Upper lobe of right lung (tissue), 1 donor: ENCODE results near the gene MARVELD2. TPM values are rescaled to one million over a fixed set of nuclear protein-coding genes. Genes with fewer than 3 reads are reported as not detected.
"Not testable (repeated sequence)": the region's sequence is repeated elsewhere in the genome, so short reads cannot be mapped to it uniquely, and the experiment has no call there.

ENCODE experiments used
- ATAC-seq: fragments of 200-7000 bp; cut with Tn5 transposase; one replicate; pipeline ENCODE4 v1.9.1; 2020; ENCODE audit warnings: mild to moderate bottlenecking, moderate library complexity
- DNase-seq: peaks from one replicate; pipeline ENCODE4 v3.0.0-alpha.2; 2020
- H3K27ac ChIP-seq: fragments of 200-600 bp; one replicate; pipeline ENCODE4 v1.8.0; 2022
- H3K27me3 ChIP-seq: fragments of 200-600 bp; one replicate; pipeline ENCODE4 v1.8.0; 2022; ENCODE audit warnings: mild to moderate bottlenecking
- H3K36me3 ChIP-seq: fragments of 200-600 bp; one replicate; pipeline ENCODE4 v1.8.0; 2022
- H3K4me1 ChIP-seq: fragments of 200-600 bp; one replicate; pipeline ENCODE4 v1.8.0; 2022
- H3K4me3 ChIP-seq: fragments of 200-600 bp; one replicate; pipeline ENCODE4 v1.8.0; 2022; ENCODE audit warnings: mild to moderate bottlenecking
- H3K9me3 ChIP-seq: fragments of 200-600 bp; one replicate; pipeline ENCODE4 v1.8.0; 2022
- CTCF ChIP-seq: fragments of 200-600 bp; IDR thresholded peaks from one replicate; pipeline ENCODE4 v1.8.0; 2022; ENCODE audit warnings: antibody characterized with exemption
- intact Hi-C: fragments of 100-400 bp; cut with DNase I; formaldehyde crosslinking; loops from one replicate; pipeline ENCODE4 v1.11.0; 2022
- long read RNA-seq: library from polyadenylated mRNA; unstranded; transcript quantifications from one replicate; pipeline ENCODE4 v2.0.0, GENCODE V29; 2021
- total RNA-seq: library from RNA; stranded (reverse); fragmentation: NEBNext Ultra II Directional; extraction: Animal tissue kit (Norgen Biotek cat#: 25700); gene quantifications from one replicate; pipeline ENCODE4 v1.2.1, GENCODE V29; 2021
- donor health status: DM: no; HTN: yes; CAD: no; lungs with severe emphysema.

MARVELD2 gene
- 32.4 TPM for total RNA-seq
- long read RNA-seq, transcript MARVELD2-201 (7 exons, 2,153 nt): major isoform, 19 of 49 reads
- long read RNA-seq, partial matches to known transcripts: 15 of 49 reads
- long read RNA-seq, other reads (novel, unspliced or antisense): 14 of 49 reads

GRCh38 chr5:69414885-69415583, at the start of gene MARVELD2:
TSS of gene MARVELD2 (plus strand) at chr5:69415116. CDS start at chr5:69419386, 4,270 bp downstream.
- DNase-seq: peak; percentile 97
- intact Hi-C loops: no loop called here
- Histone ChIP-seq H3K36me3 (peaks cover 31% of the 10 kb centered on the region), H3K27ac (peak within 1 kb of the TSS; percentile 83), H3K27me3 (no peaks in the 10 kb centered on the region), H3K9me3 (no peaks in the 10 kb centered on the region), H3K4me3 (peak within 1 kb of the TSS; percentile 66), H3K4me1 (no peaks in the 10 kb centered on the region)
- peak; percentile 98 for ATAC-seq
- peak; percentile 54 for TF ChIP-seq CTCF

- H3K36me3 ChIP-seq: peaks cover 36% of the 10 kb centered on the region
- DNase-seq: no peak
- no peak for TF ChIP-seq CTCF
- no peak overlapping the region for H3K27ac ChIP-seq
- H3K4me1 ChIP-seq: peaks cover 19% of the 10 kb centered on the region
- ATAC-seq: no peak
- no peaks in the 10 kb centered on the region for H3K27me3 ChIP-seq
- peak overlapping the region; percentile 78 for H3K4me3 ChIP-seq
- no peaks in the 10 kb centered on the region for H3K9me3 ChIP-seq
- intact Hi-C loops: no loop called here
Observed at GRCh38 chr5:69367697-69368279, 47.1 kb upstream of the MARVELD2 start.

GRCh38 chr5:69368458-69369339, 46.2 kb upstream of the MARVELD2 start:
- Histone ChIP-seq H3K4me1 (peaks cover 19% of the 10 kb centered on the region), H3K27ac (peak overlapping the region; percentile 99), H3K4me3 (peak overlapping the region; percentile 78), H3K36me3 (peaks cover 31% of the 10 kb centered on the region), H3K9me3 (no peaks in the 10 kb centered on the region), H3K27me3 (no peaks in the 10 kb centered on the region)
- TF ChIP-seq CTCF: no peak
- DNase-seq (no peak), ATAC-seq (peak; percentile 72)
- intact Hi-C loops: no loop called here

- no peaks in the 10 kb centered on the region for H3K27me3 ChIP-seq
- intact Hi-C loops: no loop called here
- TF ChIP-seq CTCF: no peak
- H3K4me1 ChIP-seq: peaks cover 19% of the 10 kb centered on the region
- peak within 1 kb of the TSS; percentile 99 for H3K27ac ChIP-seq
- H3K36me3 ChIP-seq: peaks cover 34% of the 10 kb centered on the region
- H3K9me3 ChIP-seq: no peaks in the 10 kb centered on the region
- peak; percentile 99 for ATAC-seq
- peak within 1 kb of the TSS; percentile 78 for H3K4me3 ChIP-seq
- DNase-seq: peak; percentile 97
Observed at GRCh38 chr5:69369340-69370121, 45.4 kb upstream of the MARVELD2 start, which contains the start of the genes AK6, RAD17 and TAF9. TSS of gene AK6 (minus strand) at chr5:69369520. CDS start at chr5:69369490, 30 bp downstream. TSS of gene RAD17 (plus strand) at chr5:69369818. CDS start at chr5:69372209, 2,391 bp downstream. TSS of gene TAF9 (minus strand) at chr5:69369520. CDS start at chr5:69365737, 3,783 bp downstream.

GRCh38 chr5:69370335-69370734, 44.6 kb upstream of the MARVELD2 start:
- H3K36me3 ChIP-seq: peaks cover 34% of the 10 kb centered on the region
- intact Hi-C loops, DNase-seq, H3K27me3 ChIP-seq, ATAC-seq, H3K9me3 ChIP-seq: not testable (repeated sequence)
- peak overlapping the region; percentile 99 for H3K27ac ChIP-seq
- H3K4me1 ChIP-seq: peaks cover 19% of the 10 kb centered on the region
- peak overlapping the region; percentile 78 for H3K4me3 ChIP-seq
